ENCODE measurements around the gene CLEC19A.

The CLEC19A gene

GRCh38 chr16:19285431-19285830, at the start of gene CLEC19A:
TSS of gene CLEC19A (plus strand) at chr16:19285731. CDS start at chr16:19285852, 121 bp downstream.
- Mint-ChIP-seq H3K36me3 (ENCODE audit: low read depth) (no peaks in the 10 kb centered on the region), H3K4me3 (no peak within 1 kb of the TSS), H3K27me3 (peaks cover 11% of the 10 kb centered on the region), H3K27ac (no peak within 1 kb of the TSS), H3K4me1 (no peaks in the 10 kb centered on the region), H3K9me3 (no peaks in the 10 kb centered on the region)
- DNase-seq (no peak), ATAC-seq (no peak)

- H3K9me3 Mint-ChIP-seq, result peaks cover 20% of the 10 kb centered on the region
- H3K36me3 Mint-ChIP-seq (ENCODE audit: low read depth), result peaks cover 2% of the 10 kb centered on the region
- no peaks in the 10 kb centered on the region for H3K4me1 Mint-ChIP-seq
- ATAC-seq, result no peak
- no peak for DNase-seq
- H3K27ac Mint-ChIP-seq, result no peak overlapping the region
- H3K27me3 Mint-ChIP-seq, result no peaks in the 10 kb centered on the region
- H3K4me3 Mint-ChIP-seq, result no peak overlapping the region
Observed at GRCh38 chr16:19235886-19236285, 49.6 kb upstream of the CLEC19A start.

- no peaks in the 10 kb centered on the region for H3K4me1 Mint-ChIP-seq
- H3K9me3 Mint-ChIP-seq, result peaks cover 20% of the 10 kb centered on the region
- no peak overlapping the region for H3K27ac Mint-ChIP-seq
- peaks cover 2% of the 10 kb centered on the region for H3K36me3 Mint-ChIP-seq (ENCODE audit: low read depth)
- DNase-seq (no peak), ATAC-seq (no peak)
- H3K27me3 Mint-ChIP-seq, result no peaks in the 10 kb centered on the region
- H3K4me3 Mint-ChIP-seq, result no peak overlapping the region
Observed at GRCh38 chr16:19236561-19237209, 48.8 kb upstream of the CLEC19A start.

- no peaks in the 10 kb centered on the region for H3K27me3 Mint-ChIP-seq
- no peak for DNase-seq
- no peak overlapping the region for H3K27ac Mint-ChIP-seq
- H3K9me3 Mint-ChIP-seq, result peaks cover 20% of the 10 kb centered on the region
- ATAC-seq, result no peak
- H3K4me3 Mint-ChIP-seq, result no peak overlapping the region
- peaks cover 2% of the 10 kb centered on the region for H3K36me3 Mint-ChIP-seq (ENCODE audit: low read depth)
- no peaks in the 10 kb centered on the region for H3K4me1 Mint-ChIP-seq
Observed at GRCh38 chr16:19238406-19238805, 47.1 kb upstream of the CLEC19A start.

- H3K27ac Mint-ChIP-seq, result no peak overlapping the region
- peaks cover 20% of the 10 kb centered on the region for H3K9me3 Mint-ChIP-seq
- DNase-seq (no peak), ATAC-seq (no peak)
- no peak overlapping the region for H3K4me3 Mint-ChIP-seq
- H3K36me3 Mint-ChIP-seq (ENCODE audit: low read depth), result peaks cover 2% of the 10 kb centered on the region
- no peaks in the 10 kb centered on the region for H3K4me1 Mint-ChIP-seq
- H3K27me3 Mint-ChIP-seq, result no peaks in the 10 kb centered on the region
Observed at GRCh38 chr16:19239511-19240155, 45.9 kb upstream of the CLEC19A start.

- ATAC-seq (no peak), DNase-seq (no peak)
- Mint-ChIP-seq H3K27me3 (no peaks in the 10 kb centered on the region), H3K27ac (no peak overlapping the region), H3K4me3 (no peak overlapping the region), H3K4me1 (no peaks in the 10 kb centered on the region), H3K36me3 (ENCODE audit: low read depth) (peaks cover 2% of the 10 kb centered on the region), H3K9me3 (peaks cover 11% of the 10 kb centered on the region)
Observed at GRCh38 chr16:19240494-19240893, 45.0 kb upstream of the CLEC19A start.

- ATAC-seq, result no peak
Observed at GRCh38 chr16:19241512-19241911, 44.0 kb upstream of the CLEC19A start.

GRCh38 chr16:19242186-19242585, 43.3 kb upstream of the CLEC19A start:
- peaks cover 3% of the 10 kb centered on the region for H3K9me3 Mint-ChIP-seq
- H3K27me3 Mint-ChIP-seq, result no peaks in the 10 kb centered on the region
- H3K4me3 Mint-ChIP-seq, result no peak overlapping the region
- no peak overlapping the region for H3K27ac Mint-ChIP-seq
- no peak for DNase-seq
- no peak for ATAC-seq
- H3K4me1 Mint-ChIP-seq, result no peaks in the 10 kb centered on the region
- H3K36me3 Mint-ChIP-seq (ENCODE audit: low read depth), result no peaks in the 10 kb centered on the region

More at GRCh38 chr16:19241512-19241911, 44.0 kb upstream of the CLEC19A start:
- Mint-ChIP-seq H3K4me3 (no peak overlapping the region), H3K9me3 (peaks cover 2% of the 10 kb centered on the region), H3K27ac (no peak overlapping the region), H3K36me3 (ENCODE audit: low read depth) (no peaks in the 10 kb centered on the region), H3K27me3 (no peaks in the 10 kb centered on the region), H3K4me1 (no peaks in the 10 kb centered on the region)
- DNase-seq, result no peak

- Mint-ChIP-seq H3K27ac (no peak overlapping the region), H3K27me3 (no peaks in the 10 kb centered on the region), H3K36me3 (ENCODE audit: low read depth) (no peaks in the 10 kb centered on the region), H3K4me3 (no peak overlapping the region), H3K9me3 (peaks cover 3% of the 10 kb centered on the region), H3K4me1 (no peaks in the 10 kb centered on the region)
- no peak for ATAC-seq
- DNase-seq, result no peak
Observed at GRCh38 chr16:19242987-19243575, 42.5 kb upstream of the CLEC19A start.

GRCh38 chr16:19245326-19245925, 40.1 kb upstream of the CLEC19A start:
- ATAC-seq (no peak), DNase-seq (no peak)
- Mint-ChIP-seq H3K27me3 (no peaks in the 10 kb centered on the region), H3K27ac (no peak overlapping the region), H3K36me3 (ENCODE audit: low read depth) (no peaks in the 10 kb centered on the region), H3K9me3 (peaks cover 3% of the 10 kb centered on the region), H3K4me3 (no peak overlapping the region), H3K4me1 (no peaks in the 10 kb centered on the region)

- DNase-seq, result no peak
- no peak overlapping the region for H3K27ac Mint-ChIP-seq
- H3K27me3 Mint-ChIP-seq, result peaks cover 6% of the 10 kb centered on the region
- H3K4me1 Mint-ChIP-seq, result no peaks in the 10 kb centered on the region
- no peak overlapping the region for H3K4me3 Mint-ChIP-seq
- no peaks in the 10 kb centered on the region for H3K36me3 Mint-ChIP-seq (ENCODE audit: low read depth)
- H3K9me3 Mint-ChIP-seq, result no peaks in the 10 kb centered on the region
- no peak for ATAC-seq
Observed at GRCh38 chr16:19252904-19253303, 32.6 kb upstream of the CLEC19A start.

GRCh38 chr16:19254611-19255010, 30.9 kb upstream of the CLEC19A start:
- DNase-seq (no peak), ATAC-seq (no peak)
- Mint-ChIP-seq H3K9me3 (no peaks in the 10 kb centered on the region), H3K4me1 (no peaks in the 10 kb centered on the region), H3K27ac (no peak overlapping the region), H3K4me3 (no peak overlapping the region), H3K27me3 (peaks cover 6% of the 10 kb centered on the region), H3K36me3 (ENCODE audit: low read depth) (no peaks in the 10 kb centered on the region)

GRCh38 chr16:19264123-19264673, 21.3 kb upstream of the CLEC19A start:
- H3K36me3 Mint-ChIP-seq (ENCODE audit: low read depth), result no peaks in the 10 kb centered on the region

GRCh38 chr16:19265380-19265930, 20.1 kb upstream of the CLEC19A start:
- no peaks in the 10 kb centered on the region for H3K4me1 Mint-ChIP-seq
- H3K36me3 Mint-ChIP-seq (ENCODE audit: low read depth), result no peaks in the 10 kb centered on the region
- no peak overlapping the region for H3K4me3 Mint-ChIP-seq
- no peak overlapping the region for H3K27ac Mint-ChIP-seq
- ATAC-seq, result no peak
- no peaks in the 10 kb centered on the region for H3K27me3 Mint-ChIP-seq
- DNase-seq, result no peak
- H3K9me3 Mint-ChIP-seq, result peaks cover 22% of the 10 kb centered on the region

More at GRCh38 chr16:19264123-19264673, 21.3 kb upstream of the CLEC19A start:
- H3K27ac Mint-ChIP-seq, result no peak overlapping the region
- no peaks in the 10 kb centered on the region for H3K4me1 Mint-ChIP-seq
- no peak overlapping the region for H3K4me3 Mint-ChIP-seq
- H3K9me3 Mint-ChIP-seq, result peaks cover 22% of the 10 kb centered on the region
- DNase-seq, result no peak
- no peak for ATAC-seq
- H3K27me3 Mint-ChIP-seq, result no peaks in the 10 kb centered on the region
